Measurements from ENCODE around the gene TOR1B.
A peak's percentile ranks its signal among the peaks of the same experiment; 100 is the strongest.
"Not testable (repeated sequence)": the region's sequence is repeated elsewhere in the genome, so short reads cannot be mapped to it uniquely, and the experiment has no call there.

The TOR1B gene

GRCh38 chr9:129802833-129803675 is at the start of gene TOR1B:
TSS of gene TOR1B (plus strand) at chr9:129803184. CDS start at chr9:129803213, 29 bp downstream.
- DNase-seq = peak; percentile 68 to 71

GRCh38 chr9:129755151-129755550 is 47.8 kb upstream of the TOR1B start:
- DNase-seq = no peak

GRCh38 chr9:129756191-129756590 is 46.8 kb upstream of the TOR1B start:
- no peak for DNase-seq

GRCh38 chr9:129757045-129757444 is 45.9 kb upstream of the TOR1B start:
- no peak for DNase-seq

- no peak for DNase-seq
Observed at GRCh38 chr9:129759319-129759718, 43.7 kb upstream of the TOR1B start.

GRCh38 chr9:129759804-129760502 is 43.0 kb upstream of the TOR1B start:
- DNase-seq = no peak

GRCh38 chr9:129760784-129761183 is 42.2 kb upstream of the TOR1B start:
- DNase-seq = not testable (repeated sequence)

- DNase-seq = no peak
Observed at GRCh38 chr9:129761293-129761900, 41.6 kb upstream of the TOR1B start.

- no peak for DNase-seq
Observed at GRCh38 chr9:129761901-129762369, 41.0 kb upstream of the TOR1B start.

- DNase-seq = not testable (repeated sequence)
Observed at GRCh38 chr9:129762370-129762984, 40.5 kb upstream of the TOR1B start.

- DNase-seq = no peak
Observed at GRCh38 chr9:129762985-129763926, 39.7 kb upstream of the TOR1B start.

- no peak for DNase-seq
Observed at GRCh38 chr9:129765764-129766317, 37.1 kb upstream of the TOR1B start.

- DNase-seq = no peak
Observed at GRCh38 chr9:129768486-129768885, 34.5 kb upstream of the TOR1B start.

GRCh38 chr9:129769669-129770068 is 33.3 kb upstream of the TOR1B start:
- no peak for DNase-seq

- no peak for DNase-seq
Observed at GRCh38 chr9:129770741-129771140, 32.2 kb upstream of the TOR1B start.

GRCh38 chr9:129773262-129774048 is 29.5 kb upstream of the TOR1B start:
- DNase-seq = peak; percentile 95 to 97

- no peak for DNase-seq
Observed at GRCh38 chr9:129774791-129775447, 28.1 kb upstream of the TOR1B start.

GRCh38 chr9:129775448-129775798 is 27.6 kb upstream of the TOR1B start:
- DNase-seq = no peak

GRCh38 chr9:129776096-129776495 is 26.9 kb upstream of the TOR1B start:
- not testable (repeated sequence) for DNase-seq

GRCh38 chr9:129776566-129776937 is 26.4 kb upstream of the TOR1B start:
- DNase-seq = no peak
